A673 (cell line): ENCODE data around the gene SH3RF2.

Experiments used
- CTCF ChIP-seq: fragments of 300-800, 200-600 bp; sonication (generic); conservative IDR thresholded peaks from 2 replicates; pipeline ENCODE4 v1.5.1; 2017; ENCODE audit warnings: low read depth, mild to moderate bottlenecking, antibody characterized with exemption, low read length, moderate library complexity, mixed read lengths
- EZH2 ChIP-seq: fragments of 200-600 bp; sonication (generic); IDR thresholded peaks from 2 replicates; pipeline ENCODE4 v1.6.1; 2017; ENCODE audit warnings: borderline replicate concordance, low read depth, mild to moderate bottlenecking, mixed read lengths, antibody characterized with exemption, low read length; ENCODE audit not compliant: poor library complexity, severe bottlenecking

- TF ChIP-seq CTCF (peak; percentile 40; the same call in 1 of the 2 replicates), EZH2 (no peak)
Measured at GRCh38 chr5:145908206-145908960, 28.0 kb upstream of the SH3RF2 start.
